GM18861 (cell line): Measurements from ENCODE around the gene NRP2.

Experiments
- ATAC-seq: cut with Tn5 transposase; IDR thresholded peaks from one replicate; pipeline ENCODE4 v1.9.1; 2021; ENCODE audit not compliant: unreplicated experiment

Gene NRP2

GRCh38 chr2:205751569-205752031, 69.3 kb downstream of the NRP2 start:
- ATAC-seq = no peak

GRCh38 chr2:205752296-205752820, 70.1 kb downstream of the NRP2 start:
- no peak for ATAC-seq

- no peak for ATAC-seq
These were observed 70.6 kb downstream of the NRP2 start for GRCh38 chr2:205752924-205753323.

GRCh38 chr2:205754285-205754923, 72.1 kb downstream of the NRP2 start:
- no peak for ATAC-seq

- ATAC-seq = no peak
These were observed 72.6 kb downstream of the NRP2 start for GRCh38 chr2:205754924-205755321.

GRCh38 chr2:205755923-205756322, 73.6 kb downstream of the NRP2 start:
- no peak for ATAC-seq

GRCh38 chr2:205757271-205757670, 75.0 kb downstream of the NRP2 start:
- no peak for ATAC-seq

- ATAC-seq = no peak
These were observed 75.8 kb downstream of the NRP2 start for GRCh38 chr2:205758051-205758450.

- ATAC-seq = no peak
These were observed 76.2 kb downstream of the NRP2 start for GRCh38 chr2:205758500-205758899.

GRCh38 chr2:205759257-205759656, 77.0 kb downstream of the NRP2 start:
- ATAC-seq = no peak

GRCh38 chr2:205759732-205760131, 77.4 kb downstream of the NRP2 start:
- no peak for ATAC-seq

GRCh38 chr2:205760157-205760556, 77.9 kb downstream of the NRP2 start:
- no peak for ATAC-seq

- ATAC-seq = no peak
These were observed 79.1 kb downstream of the NRP2 start for GRCh38 chr2:205761421-205761820.

- ATAC-seq = no peak
These were observed 80.6 kb downstream of the NRP2 start for GRCh38 chr2:205762881-205763280.

- no peak for ATAC-seq
These were observed 81.5 kb downstream of the NRP2 start for GRCh38 chr2:205763708-205764211.

- ATAC-seq = no peak
These were observed 82.0 kb downstream of the NRP2 start for GRCh38 chr2:205764270-205764746.

GRCh38 chr2:205765151-205765550, 82.8 kb downstream of the NRP2 start:
- no peak for ATAC-seq

- ATAC-seq = no peak
These were observed 84.6 kb downstream of the NRP2 start for GRCh38 chr2:205766779-205767359.

- ATAC-seq = no peak
These were observed 85.3 kb downstream of the NRP2 start for GRCh38 chr2:205767617-205768016.

GRCh38 chr2:205768341-205768740, 86.0 kb downstream of the NRP2 start:
- ATAC-seq = no peak

GRCh38 chr2:205768815-205769494, 86.7 kb downstream of the NRP2 start:
- ATAC-seq = no peak

- ATAC-seq = no peak
These were observed 87.2 kb downstream of the NRP2 start for GRCh38 chr2:205769495-205769850.
